Activated CD8-positive, alpha-beta memory T cell treated with anti-CD3 and anti-CD28 coated beads, Interleukin-2, amount 10 ng/mL, durations not matched to agents 7 days and 5 days (primary cell): ENCODE measurements around the gene AOPEP. TPM values are rescaled to one million over a fixed set of nuclear protein-coding genes. Genes with fewer than 3 reads are reported as not detected.

ENCODE experiments used
- ATAC-seq: fragments of 150-1000 bp; cut with Tn5 transposase; one replicate; pipeline ENCODE4 v1.10.0; 2021; ENCODE audit warnings: moderate library complexity
- CTCF ChIA-PET: fragments of 350-600 bp; sonication (Branson Sonifier 250); formaldehyde crosslinking; loops from one replicate; lab custom pipeline; 2021; ENCODE audit warnings: antibody characterized with exemption; lab: Charles Lee
- DNase-seq: peaks from one replicate; pipeline ENCODE4 v3.0.0-alpha.2; 2020
- H3K27ac Mint-ChIP-seq: one replicate; pipeline ENCODE4 v1.8.0; 2021; ENCODE audit warnings: mild to moderate bottlenecking, mixed read lengths
- H3K27me3 Mint-ChIP-seq: one replicate; pipeline ENCODE4 v1.8.0; 2021; ENCODE audit warnings: mixed read lengths
- H3K36me3 Mint-ChIP-seq: one replicate; pipeline ENCODE4 v1.8.0; 2021; ENCODE audit warnings: mild to moderate bottlenecking, mixed read lengths
- H3K4me1 Mint-ChIP-seq: one replicate; pipeline ENCODE4 v1.8.0; 2021; ENCODE audit warnings: mixed read lengths
- H3K4me3 Mint-ChIP-seq: one replicate; pipeline ENCODE4 v1.8.0; 2021; ENCODE audit warnings: mild to moderate bottlenecking, moderate library complexity, mixed read lengths
- H3K9me3 Mint-ChIP-seq: one replicate; pipeline ENCODE4 v1.8.0; 2022; ENCODE audit warnings: low read depth, mixed read lengths
- total RNA-seq, 2 experiments: library from RNA; stranded (reverse); gene quantifications; one replicate each; pipeline ENCODE4 v1.2.3, GENCODE V29; 2021

AOPEP gene
- total RNA-seq, 2 experiments from 2014 or later, result 9.8 to 13.7 TPM

DNA sequence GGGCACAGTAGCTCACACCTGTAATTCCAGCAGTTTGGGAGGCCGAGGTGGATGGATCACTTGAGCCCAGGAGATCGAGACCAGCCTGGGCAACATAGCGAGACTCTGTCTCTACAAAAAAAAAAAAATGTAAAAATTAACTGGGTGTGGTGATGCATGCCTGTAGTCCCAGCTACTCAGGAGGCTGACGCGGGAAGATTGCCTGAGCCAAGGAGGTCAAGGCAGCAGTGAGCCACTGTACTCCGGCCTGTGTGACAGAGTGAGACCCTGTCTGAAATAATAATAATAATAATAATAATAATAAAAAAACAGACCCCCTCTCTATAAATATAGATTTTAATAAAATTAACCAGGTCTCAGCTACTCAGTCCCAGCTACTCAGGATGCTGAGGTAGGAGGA lies 179.7 kb downstream of the AOPEP start:
- H3K27me3 Mint-ChIP-seq, result no peaks in the 10 kb centered on the region
- ATAC-seq, result no peak
- DNase-seq, result no peak
- no peaks in the 10 kb centered on the region for H3K9me3 Mint-ChIP-seq
- H3K4me1 Mint-ChIP-seq, result peaks cover 11% of the 10 kb centered on the region
- no peak overlapping the region for H3K27ac Mint-ChIP-seq
- H3K4me3 Mint-ChIP-seq, result no peak overlapping the region
- H3K36me3 Mint-ChIP-seq, result no peaks in the 10 kb centered on the region
- CTCF ChIA-PET, result no interaction called here

DNA sequence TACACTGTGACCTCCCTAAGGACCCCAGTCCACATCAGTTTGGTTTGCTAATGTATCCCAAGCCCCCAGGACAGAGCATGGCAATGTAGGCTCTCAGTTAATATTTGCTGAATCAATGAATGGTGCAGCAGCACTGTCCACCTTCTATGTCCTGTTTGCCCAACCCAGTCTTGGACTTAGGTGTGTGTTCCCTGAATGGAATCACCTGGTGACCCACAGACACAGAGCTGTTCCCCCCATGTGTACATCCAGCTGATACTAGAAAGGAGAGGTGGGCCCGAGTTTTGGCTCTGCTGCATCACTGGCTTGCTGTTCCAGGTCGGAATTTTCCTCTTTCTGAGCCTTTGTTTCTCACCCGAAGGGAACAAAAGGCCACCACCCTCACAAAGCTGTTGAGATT lies 180.2 kb downstream of the AOPEP start:
- Mint-ChIP-seq H3K9me3 (no peaks in the 10 kb centered on the region), H3K4me1 (peaks cover 9% of the 10 kb centered on the region), H3K4me3 (no peak overlapping the region), H3K27ac (no peak overlapping the region), H3K36me3 (no peaks in the 10 kb centered on the region), H3K27me3 (no peaks in the 10 kb centered on the region)
- CTCF ChIA-PET, result no interaction called here
- DNase-seq, result peak; percentile 14
- no peak for ATAC-seq

DNA sequence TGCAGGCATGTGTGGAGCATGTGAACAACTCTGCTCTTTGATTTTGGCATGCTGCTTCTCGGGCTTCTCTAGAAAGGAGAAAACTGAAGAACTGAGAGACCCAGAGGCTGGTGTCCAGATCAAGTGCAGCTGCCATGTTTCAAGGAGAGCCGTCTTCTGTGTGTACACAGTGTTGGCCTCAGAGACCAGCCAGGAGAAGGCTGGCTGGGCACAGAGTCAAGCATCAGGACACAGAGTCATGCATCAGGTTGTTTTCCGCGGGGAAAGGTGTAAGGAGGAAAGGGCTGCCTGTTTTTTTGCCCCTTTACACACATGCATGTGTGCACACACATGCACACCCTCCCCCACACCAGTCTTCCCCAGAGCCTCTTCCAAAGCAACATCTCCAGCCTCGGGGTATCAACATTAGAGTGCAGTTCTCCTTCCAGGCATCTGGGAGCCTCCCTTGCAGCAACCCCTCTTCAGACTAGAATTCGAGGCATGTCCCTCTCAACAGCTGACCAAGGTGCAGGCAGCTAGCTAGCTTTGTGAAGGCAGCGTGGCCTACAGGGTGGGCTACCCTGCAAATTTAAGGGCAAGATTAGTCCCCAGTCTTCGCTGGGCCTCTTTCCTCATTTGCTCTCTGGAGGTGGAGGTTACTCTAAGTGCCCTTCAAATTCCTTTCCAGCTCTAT lies 180.9 kb downstream of the AOPEP start:
- Mint-ChIP-seq H3K36me3 (no peaks in the 10 kb centered on the region), H3K4me1 (peaks cover 4% of the 10 kb centered on the region), H3K9me3 (no peaks in the 10 kb centered on the region), H3K27me3 (no peaks in the 10 kb centered on the region), H3K27ac (no peak overlapping the region), H3K4me3 (no peak overlapping the region)
- peak; percentile 31 for DNase-seq
- CTCF ChIA-PET, result no interaction called here
- no peak for ATAC-seq

DNA sequence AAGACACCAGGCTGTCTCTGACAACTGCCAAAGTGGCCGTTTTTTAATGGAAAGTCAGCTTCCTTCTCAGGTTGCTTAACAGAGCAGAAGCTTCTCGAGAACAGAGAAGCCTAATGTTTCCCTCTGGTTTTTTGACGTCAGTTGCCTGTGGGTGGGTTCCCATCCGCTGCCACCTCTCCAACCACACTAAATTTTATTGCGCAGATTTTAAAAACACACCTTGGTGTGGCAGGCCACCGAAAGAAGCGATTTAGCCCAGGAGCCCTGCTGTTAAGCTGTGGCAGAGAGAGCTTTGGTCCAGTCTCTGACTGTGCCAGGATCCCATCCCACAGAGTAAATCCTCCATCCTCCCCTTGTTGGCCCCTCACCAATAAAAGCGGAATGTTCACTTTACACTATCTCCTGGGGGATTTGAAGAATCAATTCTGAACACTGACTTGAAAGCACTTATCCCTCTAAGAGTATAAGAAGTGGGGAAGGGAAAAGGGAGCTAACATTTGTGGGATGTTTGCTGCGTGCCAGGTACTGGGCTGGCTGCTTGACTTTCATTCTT lies 181.6 kb downstream of the AOPEP start:
- H3K27ac Mint-ChIP-seq, result no peak overlapping the region
- peak; percentile 35 for DNase-seq

DNA sequence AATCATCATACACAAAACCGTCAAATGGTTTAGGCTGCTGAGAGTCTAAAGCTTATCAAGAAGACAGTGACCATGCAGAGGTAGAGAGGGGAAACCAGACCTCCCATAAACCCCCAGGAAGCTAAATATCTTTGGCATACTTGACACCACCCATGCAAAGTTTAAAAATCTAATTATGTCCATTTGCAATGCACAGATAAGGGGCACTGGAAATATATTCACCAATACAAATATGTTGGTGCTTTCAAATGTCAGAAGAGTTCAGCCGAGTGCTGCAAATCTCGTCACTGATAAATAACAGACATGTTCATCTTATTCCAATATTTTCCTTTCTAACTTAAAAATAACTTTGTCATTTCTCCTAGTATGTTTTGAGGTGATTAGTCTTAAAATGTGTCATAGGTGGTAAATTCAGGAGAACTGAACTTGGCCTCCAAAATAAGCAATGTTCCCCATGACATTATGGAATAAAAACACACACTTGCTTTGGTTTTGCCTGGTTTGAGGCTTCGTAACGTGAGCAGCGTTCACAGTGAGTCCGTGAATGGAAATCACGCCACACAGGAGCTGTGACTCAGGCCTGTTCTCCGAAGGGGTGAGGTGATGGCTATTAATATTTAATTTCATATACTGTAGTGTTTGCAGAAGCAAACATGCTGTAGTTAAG lies 182.2 kb downstream of the AOPEP start:
- no peak overlapping the region for H3K4me3 Mint-ChIP-seq
- H3K4me1 Mint-ChIP-seq, result peaks cover 4% of the 10 kb centered on the region
- CTCF ChIA-PET, result no interaction called here

More for the DNA sequence above, 181.6 kb downstream of the AOPEP start:
- H3K4me3 Mint-ChIP-seq, result no peak overlapping the region
- CTCF ChIA-PET, result no interaction called here
- H3K36me3 Mint-ChIP-seq, result no peaks in the 10 kb centered on the region
- peaks cover 4% of the 10 kb centered on the region for H3K4me1 Mint-ChIP-seq
- no peaks in the 10 kb centered on the region for H3K9me3 Mint-ChIP-seq
- ATAC-seq, result no peak
- H3K27me3 Mint-ChIP-seq, result no peaks in the 10 kb centered on the region

DNA sequence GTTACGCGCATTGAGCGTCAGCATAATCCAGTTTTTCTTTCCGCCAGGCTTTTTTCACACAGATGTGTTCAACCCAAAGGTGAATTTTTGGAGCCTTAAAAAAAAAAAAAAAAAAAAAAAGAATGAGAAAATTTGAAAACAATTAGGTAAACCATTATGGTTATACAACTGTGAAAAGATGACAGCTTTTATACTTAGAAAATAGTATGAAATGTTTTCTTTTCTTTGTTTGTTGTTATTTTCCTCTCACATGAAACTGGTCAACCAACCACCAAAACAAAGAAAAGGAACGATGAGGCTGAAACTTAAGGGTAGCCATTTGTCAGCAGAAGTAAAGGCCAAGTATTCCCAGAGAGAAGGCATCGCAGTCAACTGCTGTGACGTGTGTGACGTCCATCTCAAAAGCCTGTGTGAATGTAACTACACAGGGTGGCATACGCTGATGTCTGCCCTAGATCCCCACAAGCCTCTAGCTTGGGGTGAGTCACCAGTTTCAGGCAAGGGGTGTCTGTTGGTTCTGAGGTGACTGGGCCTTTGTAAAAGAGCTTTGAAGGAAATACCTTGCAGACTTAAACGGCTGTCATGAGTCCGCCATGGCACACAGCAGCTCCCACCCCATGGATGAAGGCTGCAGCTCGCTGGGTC lies 182.9 kb downstream of the AOPEP start:
- peaks cover 4% of the 10 kb centered on the region for H3K4me1 Mint-ChIP-seq
- peak; percentile 44 for DNase-seq
- ATAC-seq, result peak; percentile 57

More for the DNA sequence above, 182.2 kb downstream of the AOPEP start:
- no peak for ATAC-seq
- DNase-seq, result peak; percentile 34
- Mint-ChIP-seq H3K27ac (no peak overlapping the region), H3K27me3 (no peaks in the 10 kb centered on the region), H3K36me3 (no peaks in the 10 kb centered on the region), H3K9me3 (no peaks in the 10 kb centered on the region)

DNA sequence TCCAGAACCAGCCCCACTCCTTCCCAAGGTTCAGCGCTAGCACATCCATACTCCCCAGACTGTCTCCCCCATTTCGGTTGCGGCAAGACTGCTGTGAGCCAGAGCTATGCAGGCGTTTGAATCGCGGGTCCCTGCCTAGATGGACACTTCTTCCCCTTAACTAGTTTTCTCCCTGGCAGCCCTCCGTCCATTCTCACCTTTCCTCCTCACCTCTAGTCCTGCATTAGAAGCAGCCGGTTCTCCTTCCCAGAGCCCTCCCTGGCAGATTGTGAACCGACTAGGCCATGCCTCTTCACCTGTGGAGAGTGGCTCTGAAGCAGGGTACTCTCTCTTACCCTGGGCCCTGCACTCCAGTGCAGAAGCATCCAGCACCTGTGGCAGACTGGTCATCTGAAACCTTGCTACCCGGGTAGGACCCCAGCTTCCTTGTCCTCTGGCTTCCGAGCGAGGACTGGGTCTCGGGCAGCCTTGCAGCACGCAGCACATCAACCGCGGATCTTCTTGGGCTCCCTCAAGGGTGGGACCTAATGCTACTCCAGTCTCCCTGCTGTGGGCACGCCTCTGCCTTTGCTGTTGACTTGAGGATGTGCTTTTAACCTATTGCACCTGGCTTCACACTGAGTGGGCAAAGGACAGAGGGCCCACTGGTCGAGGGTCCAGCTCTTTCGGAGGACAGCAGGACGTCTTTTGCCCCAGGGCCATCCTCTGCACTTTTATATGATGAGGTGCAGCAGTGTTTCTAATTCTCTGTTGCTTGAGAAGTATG lies 183.6 kb downstream of the AOPEP start:
- Mint-ChIP-seq H3K9me3 (no peaks in the 10 kb centered on the region), H3K36me3 (no peaks in the 10 kb centered on the region), H3K4me1 (peaks cover 4% of the 10 kb centered on the region), H3K27me3 (no peaks in the 10 kb centered on the region), H3K27ac (no peak overlapping the region), H3K4me3 (no peak overlapping the region)
- ATAC-seq, result no peak
- CTCF ChIA-PET, result interaction anchor here (0.6 kb wide), 1 partner anchor 25 kb away, joined by 4 read pairs; no protein-coding TSS in a partner anchor
- peak; percentile 37 for DNase-seq

More for the DNA sequence above, 182.9 kb downstream of the AOPEP start:
- H3K27ac Mint-ChIP-seq, result no peak overlapping the region
- H3K4me3 Mint-ChIP-seq, result no peak overlapping the region
- H3K36me3 Mint-ChIP-seq, result no peaks in the 10 kb centered on the region
- CTCF ChIA-PET, result no interaction called here
- no peaks in the 10 kb centered on the region for H3K9me3 Mint-ChIP-seq
- no peaks in the 10 kb centered on the region for H3K27me3 Mint-ChIP-seq

DNA sequence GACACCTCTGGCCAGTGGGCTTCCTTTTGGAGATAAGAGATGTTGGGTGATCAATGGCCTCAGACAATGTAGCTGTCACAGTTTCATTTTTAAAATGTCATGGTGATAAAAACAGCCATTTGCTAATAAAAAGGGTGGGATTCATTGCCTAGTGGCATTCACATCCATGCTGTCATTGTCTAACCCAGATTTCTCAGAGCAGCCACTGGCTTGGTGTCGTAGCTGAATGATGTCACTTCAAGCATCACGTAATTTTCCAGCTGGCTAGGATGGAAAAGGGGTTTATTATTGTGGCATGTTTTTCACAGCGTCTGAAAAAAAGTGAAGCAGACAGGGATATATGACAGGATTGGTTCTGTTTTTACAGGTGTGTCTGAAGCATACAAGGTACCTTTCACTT lies 184.7 kb downstream of the AOPEP start:
- no peak overlapping the region for H3K27ac Mint-ChIP-seq
- CTCF ChIA-PET, result interaction anchor here (0.6 kb wide), 1 partner anchor 26 kb away, joined by 4 read pairs; no protein-coding TSS in a partner anchor
- H3K4me3 Mint-ChIP-seq, result no peak overlapping the region
- ATAC-seq (no peak), DNase-seq (peak; percentile 3)
- H3K27me3 Mint-ChIP-seq, result no peaks in the 10 kb centered on the region
- H3K4me1 Mint-ChIP-seq, result peaks cover 4% of the 10 kb centered on the region
- no peaks in the 10 kb centered on the region for H3K9me3 Mint-ChIP-seq
- peaks cover 2% of the 10 kb centered on the region for H3K36me3 Mint-ChIP-seq

DNA sequence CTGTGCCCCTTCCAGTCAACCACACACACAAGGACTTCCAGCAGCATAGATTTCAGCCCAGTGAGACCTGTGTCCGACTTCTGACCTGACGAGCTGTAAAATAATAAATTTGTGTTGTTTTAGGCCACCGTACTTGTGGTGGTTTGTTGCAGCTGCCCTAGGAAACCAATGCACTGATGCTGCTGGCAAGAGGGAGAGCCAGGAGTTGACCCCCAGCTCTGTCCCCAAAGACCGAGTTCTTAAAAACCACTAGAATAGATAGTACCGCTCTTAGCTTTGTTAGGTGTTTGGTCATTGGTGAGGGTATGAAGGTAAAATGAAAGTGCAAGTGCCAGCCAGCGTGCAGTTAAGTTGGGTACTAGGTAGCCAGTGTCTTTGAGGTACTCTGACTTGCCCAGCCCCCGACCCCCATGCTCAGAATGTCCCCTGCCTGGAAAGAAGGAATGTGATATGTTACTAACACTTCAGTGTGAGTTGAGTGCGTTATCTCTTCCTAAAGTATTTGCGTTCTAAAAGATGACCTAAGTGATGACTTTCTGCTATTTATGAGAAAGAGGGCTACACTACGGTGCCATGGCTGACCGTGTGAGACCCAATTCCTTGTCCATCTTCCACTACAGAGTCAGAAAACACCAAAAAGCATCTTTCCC lies 185.6 kb downstream of the AOPEP start:
- ATAC-seq (no peak), DNase-seq (peak; percentile 12)
- peaks cover 2% of the 10 kb centered on the region for H3K36me3 Mint-ChIP-seq
- H3K4me3 Mint-ChIP-seq, result no peak overlapping the region
- H3K4me1 Mint-ChIP-seq, result peaks cover 4% of the 10 kb centered on the region
- H3K27me3 Mint-ChIP-seq, result no peaks in the 10 kb centered on the region
- CTCF ChIA-PET, result no interaction called here
- H3K9me3 Mint-ChIP-seq, result no peaks in the 10 kb centered on the region
- no peak overlapping the region for H3K27ac Mint-ChIP-seq

DNA sequence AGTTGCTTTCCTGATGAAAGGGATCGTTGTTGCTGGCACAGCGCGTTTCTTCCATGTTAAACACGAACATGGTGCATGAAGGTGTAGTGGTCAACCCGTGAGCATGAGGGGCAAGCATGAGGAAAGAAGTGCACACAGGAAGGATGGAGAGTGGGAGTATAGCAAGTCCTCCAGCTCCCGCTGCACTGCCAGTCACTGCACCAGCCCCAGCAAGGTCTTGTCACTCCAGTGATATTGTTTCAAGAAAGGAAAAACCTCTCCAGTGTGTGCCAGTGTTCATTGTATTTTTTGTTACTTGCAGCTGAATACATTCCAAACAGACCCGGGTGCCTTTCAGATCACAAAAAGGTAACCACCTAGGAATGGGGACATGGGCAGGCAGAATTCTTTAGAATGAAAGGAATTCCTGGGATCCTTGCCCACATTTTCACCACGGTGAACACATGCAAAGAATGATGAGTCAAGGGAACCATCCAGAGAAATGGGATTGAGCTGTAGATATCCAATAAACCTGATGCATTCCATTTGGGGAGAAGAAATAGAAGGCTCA lies 186.3 kb downstream of the AOPEP start:
- no peaks in the 10 kb centered on the region for H3K27me3 Mint-ChIP-seq
- ATAC-seq (no peak), DNase-seq (no peak)
- no peaks in the 10 kb centered on the region for H3K9me3 Mint-ChIP-seq
- H3K27ac Mint-ChIP-seq, result no peak overlapping the region
- H3K36me3 Mint-ChIP-seq, result peaks cover 2% of the 10 kb centered on the region
- CTCF ChIA-PET, result no interaction called here
- peaks cover 4% of the 10 kb centered on the region for H3K4me1 Mint-ChIP-seq
- H3K4me3 Mint-ChIP-seq, result no peak overlapping the region

DNA sequence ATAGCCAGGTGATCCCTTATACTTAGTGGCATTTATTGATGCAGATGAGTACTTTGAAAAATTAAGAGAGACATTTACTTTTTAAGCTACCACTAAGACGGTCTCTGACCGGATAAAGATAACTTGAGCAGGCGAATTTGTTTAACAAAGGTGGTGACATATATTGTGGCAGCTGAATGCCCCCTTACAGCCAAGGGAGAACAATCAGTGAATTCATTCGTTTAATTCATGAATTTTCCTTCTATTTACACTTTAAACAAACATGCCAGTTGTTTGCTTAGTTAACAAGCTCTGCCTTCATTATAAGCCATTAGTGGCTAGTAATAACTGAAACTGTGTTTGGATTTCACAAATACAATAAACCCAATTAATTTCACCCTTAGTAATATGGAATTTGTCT lies 187.1 kb downstream of the AOPEP start:
- no peaks in the 10 kb centered on the region for H3K9me3 Mint-ChIP-seq
- H3K27me3 Mint-ChIP-seq, result no peaks in the 10 kb centered on the region
- no peak overlapping the region for H3K4me3 Mint-ChIP-seq
- CTCF ChIA-PET, result no interaction called here
- peaks cover 2% of the 10 kb centered on the region for H3K36me3 Mint-ChIP-seq
- ATAC-seq (no peak), DNase-seq (no peak)
- peaks cover 4% of the 10 kb centered on the region for H3K4me1 Mint-ChIP-seq
- no peak overlapping the region for H3K27ac Mint-ChIP-seq
